Suprapubic skin (tissue), 4 donors: ENCODE data around the gene KCNJ6. TPM values are rescaled to one million over a fixed set of nuclear protein-coding genes. Genes with fewer than 3 reads are reported as not detected.

ENCODE experiments used
- DNase-seq, 2 donors: peaks; one replicate each; pipeline ENCODE4 v3.0.0-alpha.2; 2019; ENCODE audit warnings: low spot score in 2 of 2
- H3K27ac ChIP-seq: fragments of 200-600 bp; sonication (generic); one replicate; pipeline ENCODE4 v1.5.1; 2019
- H3K27me3 ChIP-seq: fragments of 200-600 bp; sonication (generic); one replicate; pipeline ENCODE4 v1.5.1; 2019
- H3K36me3 ChIP-seq: fragments of 200-600 bp; sonication (generic); one replicate; pipeline ENCODE4 v1.5.1; 2019
- H3K4me1 ChIP-seq: fragments of 200-600 bp; sonication (generic); one replicate; pipeline ENCODE4 v1.5.1; 2019
- H3K4me3 ChIP-seq: fragments of 200-600 bp; sonication (generic); one replicate; pipeline ENCODE4 v1.5.1; 2019; ENCODE audit warnings: mild to moderate bottlenecking
- H3K9me3 ChIP-seq: fragments of 200-600 bp; sonication (generic); one replicate; pipeline ENCODE4 v1.5.1; 2019
- CTCF ChIP-seq, 2 donors: fragments of 200-600 bp in 1 of 2; fragments of 450-650 bp in 1 of 2; sonication (generic) in 1 of 2; IDR thresholded peaks; one replicate each; pipeline ENCODE4 v1.5.1; 2016 to 2019; ENCODE audit warnings: antibody characterized with exemption in 2 of 2, mild to moderate bottlenecking in 1 of 2, moderate library complexity in 1 of 2
- EP300 ChIP-seq: sonication (generic); formaldehyde crosslinking; IDR thresholded peaks from one replicate; pipeline ENCODE4 v1.6.1; 2017; ENCODE audit warnings: antibody characterized with exemption
- POLR2A ChIP-seq, 2 donors: fragments of 450-650 bp; IDR thresholded peaks; one replicate each; pipeline ENCODE4 v1.6.1; 2017; ENCODE audit warnings: antibody characterized with exemption in 2 of 2, mild to moderate bottlenecking in 2 of 2, moderate library complexity in 2 of 2
- POLR2AphosphoS5 ChIP-seq, 3 donors: sonication (generic); formaldehyde crosslinking; IDR thresholded peaks; one replicate each; pipeline ENCODE4 v1.6.1; 2017; ENCODE audit warnings: antibody characterized with exemption in 3 of 3
- WGBS: methylation state at CpG from one replicate; pipeline ENCODE4 v1.1.5; 2018; 5-methylcytosine and 5-hydroxymethylcytosine counted together
- total RNA-seq, 4 donors: library from RNA; depleted of rRNA; stranded (reverse); fragments of >200 nt; gene quantifications; one replicate each; pipeline ENCODE4 v1.1.0, GENCODE V29; 2016

KCNJ6 gene
- total RNA-seq, 4 donors from 2014 or later: not detected

DNA sequence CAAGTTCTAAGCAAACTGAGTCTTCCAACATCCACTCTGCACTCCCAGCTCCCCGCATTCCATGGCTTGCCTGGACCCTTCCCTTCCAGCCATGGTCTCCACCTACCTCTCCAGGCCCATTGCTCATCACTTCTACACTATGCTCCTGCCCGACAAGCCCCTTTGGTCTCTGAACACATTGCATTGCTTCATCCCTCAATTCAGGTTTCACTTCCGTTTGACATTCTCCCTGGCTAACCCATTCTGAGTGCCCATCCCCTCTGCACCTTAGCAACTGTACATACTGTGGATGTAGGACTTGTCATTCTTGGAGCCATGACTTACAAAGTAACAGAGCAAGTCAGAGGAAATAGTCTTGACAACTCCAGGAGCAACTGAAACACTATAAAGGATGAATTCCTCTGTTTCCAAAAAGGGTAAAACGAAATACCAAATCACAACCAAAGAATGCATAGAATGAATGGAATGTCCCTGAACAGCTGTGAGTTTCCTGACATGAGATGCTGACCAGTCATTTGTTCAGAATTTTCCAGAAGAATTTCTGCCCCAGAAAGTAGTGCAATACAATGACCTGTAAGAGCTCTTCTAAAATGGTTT is 66.7 kb downstream of the KCNJ6 start:
- Histone ChIP-seq H3K4me3 (no peak overlapping the region), H3K36me3 (no peaks in the 10 kb centered on the region), H3K27ac (no peak overlapping the region), H3K4me1 (no peaks in the 10 kb centered on the region), H3K27me3 (peaks cover 22% of the 10 kb centered on the region), H3K9me3 (no peaks in the 10 kb centered on the region)
- 84% methylated on average over 4 of the region's 4 CpGs for WGBS
- TF ChIP-seq CTCF (IDR thresholded peaks at IDR 0.05) (no peak), POLR2A (IDR thresholded peaks at IDR 0.05) (no peak)
- DNase-seq: no peak

GRCh38 chr21:37848721-37849490 is 67.4 kb downstream of the KCNJ6 start:
- peaks cover 22% of the 10 kb centered on the region for H3K27me3 ChIP-seq
- no peak for TF ChIP-seq CTCF (IDR thresholded peaks at IDR 0.05)
- TF ChIP-seq POLR2A (IDR thresholded peaks at IDR 0.05): no peak
- TF ChIP-seq POLR2AphosphoS5 (IDR thresholded peaks at IDR 0.05): no peak
- no peak for TF ChIP-seq EP300
- no peak overlapping the region for H3K4me3 ChIP-seq
- no peak for DNase-seq
- H3K4me1 ChIP-seq: no peaks in the 10 kb centered on the region
- H3K36me3 ChIP-seq: no peaks in the 10 kb centered on the region
- no peaks in the 10 kb centered on the region for H3K9me3 ChIP-seq
- H3K27ac ChIP-seq: no peak overlapping the region
- 73% methylated on average over 7 of the region's 7 CpGs for WGBS

GRCh38 chr21:37845535-37845934 is 70.7 kb downstream of the KCNJ6 start:
- 48% methylated on average over 3 of the region's 3 CpGs for WGBS
- Histone ChIP-seq H3K9me3 (no peaks in the 10 kb centered on the region), H3K4me3 (no peak overlapping the region), H3K36me3 (no peaks in the 10 kb centered on the region), H3K27ac (no peak overlapping the region), H3K4me1 (no peaks in the 10 kb centered on the region), H3K27me3 (peaks cover 17% of the 10 kb centered on the region)
- no peak for DNase-seq
- TF ChIP-seq POLR2AphosphoS5 (IDR thresholded peaks at IDR 0.05) (no peak), POLR2A (IDR thresholded peaks at IDR 0.05) (no peak), CTCF (IDR thresholded peaks at IDR 0.05) (no peak), EP300 (no peak)

- Histone ChIP-seq H3K36me3 (no peaks in the 10 kb centered on the region), H3K4me3 (no peak overlapping the region), H3K9me3 (no peaks in the 10 kb centered on the region), H3K27ac (no peak overlapping the region), H3K27me3 (peaks cover 5% of the 10 kb centered on the region), H3K4me1 (no peaks in the 10 kb centered on the region)
- TF ChIP-seq POLR2A (IDR thresholded peaks at IDR 0.05) (no peak), POLR2AphosphoS5 (IDR thresholded peaks at IDR 0.05) (no peak), EP300 (no peak), CTCF (IDR thresholded peaks at IDR 0.05) (no peak)
- DNase-seq: no peak
- 76% methylated on average over 1 of the region's 1 CpG for WGBS
Measured at GRCh38 chr21:37843191-37843590, 73.1 kb downstream of the KCNJ6 start.

DNA sequence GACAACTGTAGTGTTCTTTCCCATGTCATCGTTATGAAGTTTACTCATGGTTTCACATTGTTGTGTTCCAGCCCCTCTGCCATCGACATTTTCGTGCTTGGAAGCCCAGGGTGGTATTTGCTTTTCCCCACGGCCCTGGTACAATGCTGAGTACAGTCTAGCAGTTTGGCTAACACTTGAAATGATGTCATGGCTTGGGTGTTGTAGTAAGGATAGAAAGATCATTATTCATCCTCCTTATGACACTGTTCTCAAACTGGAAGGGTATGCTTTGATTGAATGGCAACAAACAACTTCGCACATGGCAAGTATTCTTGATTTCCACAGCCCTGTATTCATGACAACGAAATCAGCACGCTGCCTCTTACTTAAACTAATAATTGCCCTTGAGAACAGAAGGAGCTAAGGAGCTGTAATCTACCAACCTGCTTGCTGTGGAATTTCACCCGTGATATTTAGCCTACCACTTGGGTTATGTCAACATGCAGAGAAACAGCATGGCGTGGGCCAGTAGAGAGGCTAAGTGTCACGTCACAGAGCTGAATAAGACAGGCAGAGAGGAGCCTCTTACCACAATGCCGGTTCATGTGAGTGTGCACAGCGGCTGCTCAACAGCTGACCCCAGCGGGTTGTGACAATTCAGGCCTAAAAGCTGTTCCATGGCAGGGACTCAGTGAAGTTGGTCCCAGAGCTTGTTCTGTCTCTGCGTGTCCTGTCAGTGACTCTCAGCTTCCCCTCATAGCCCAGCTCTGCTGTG is 73.9 kb downstream of the KCNJ6 start:
- Histone ChIP-seq H3K27ac (no peak overlapping the region), H3K36me3 (no peaks in the 10 kb centered on the region), H3K9me3 (no peaks in the 10 kb centered on the region), H3K4me1 (no peaks in the 10 kb centered on the region), H3K27me3 (no peaks in the 10 kb centered on the region), H3K4me3 (no peak overlapping the region)
- DNase-seq: no peak
- WGBS: 88% methylated on average over 14 of the region's 14 CpGs
- TF ChIP-seq POLR2A (IDR thresholded peaks at IDR 0.05) (no peak), EP300 (no peak), CTCF (IDR thresholded peaks at IDR 0.05) (no peak), POLR2AphosphoS5 (IDR thresholded peaks at IDR 0.05) (no peak)
